C4-2B (cell line): ENCODE measurements around the gene SEC16A.
A peak's percentile ranks its signal among the peaks of the same experiment; 100 is the strongest.

Source experiments
- H3K27ac ChIP-seq: fragments of 450-650 bp; 2 replicates; pipeline ENCODE4 v1.5.1; 2017
- ZFX ChIP-seq: fragments of 450-650 bp; IDR thresholded peaks from 2 replicates; pipeline ENCODE4 v1.6.1; 2017
- TF ChIP-seq, protein P1 (sequence below): fragments of 450-650 bp; conservative IDR thresholded peaks from 2 replicates; pipeline ENCODE4 v1.5.1; 2017; ENCODE audit warnings: mild to moderate bottlenecking

Gene SEC16A

GRCh38 chr9:136493567-136493971 lies 10.7 kb upstream of the SEC16A start:
- TF ChIP-seq, protein P1, sequence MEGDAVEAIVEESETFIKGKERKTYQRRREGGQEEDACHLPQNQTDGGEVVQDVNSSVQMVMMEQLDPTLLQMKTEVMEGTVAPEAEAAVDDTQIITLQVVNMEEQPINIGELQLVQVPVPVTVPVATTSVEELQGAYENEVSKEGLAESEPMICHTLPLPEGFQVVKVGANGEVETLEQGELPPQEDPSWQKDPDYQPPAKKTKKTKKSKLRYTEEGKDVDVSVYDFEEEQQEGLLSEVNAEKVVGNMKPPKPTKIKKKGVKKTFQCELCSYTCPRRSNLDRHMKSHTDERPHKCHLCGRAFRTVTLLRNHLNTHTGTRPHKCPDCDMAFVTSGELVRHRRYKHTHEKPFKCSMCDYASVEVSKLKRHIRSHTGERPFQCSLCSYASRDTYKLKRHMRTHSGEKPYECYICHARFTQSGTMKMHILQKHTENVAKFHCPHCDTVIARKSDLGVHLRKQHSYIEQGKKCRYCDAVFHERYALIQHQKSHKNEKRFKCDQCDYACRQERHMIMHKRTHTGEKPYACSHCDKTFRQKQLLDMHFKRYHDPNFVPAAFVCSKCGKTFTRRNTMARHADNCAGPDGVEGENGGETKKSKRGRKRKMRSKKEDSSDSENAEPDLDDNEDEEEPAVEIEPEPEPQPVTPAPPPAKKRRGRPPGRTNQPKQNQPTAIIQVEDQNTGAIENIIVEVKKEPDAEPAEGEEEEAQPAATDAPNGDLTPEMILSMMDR, result no peak
- no peak for TF ChIP-seq ZFX
- H3K27ac ChIP-seq, result no peak overlapping the region

DNA sequence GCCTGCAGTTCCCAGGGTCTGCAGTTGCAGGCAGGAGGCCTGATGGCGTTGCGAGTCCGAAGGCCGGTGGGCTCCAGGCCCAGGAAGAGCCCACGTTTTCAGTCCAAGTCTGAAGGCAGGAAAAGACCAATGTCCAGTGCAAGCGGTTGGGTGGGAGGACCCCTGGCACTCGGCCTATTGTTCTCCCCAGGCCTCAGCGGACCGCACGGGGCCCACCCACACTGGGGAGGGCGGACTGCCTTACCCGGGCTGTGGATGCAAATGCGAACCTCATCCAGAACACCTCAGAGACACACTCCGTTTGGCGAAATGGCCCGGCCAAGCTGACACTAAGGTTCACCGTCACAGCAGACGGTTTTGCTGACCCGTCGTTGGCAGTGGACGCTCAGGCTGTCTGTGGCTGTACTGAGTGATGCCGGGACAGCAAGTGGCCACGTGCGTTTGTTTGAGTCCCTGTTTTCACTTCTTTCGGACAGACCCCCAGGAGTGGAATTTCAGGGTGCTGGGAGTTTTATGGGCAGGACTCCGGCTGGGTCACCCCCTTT lies 10.2 kb upstream of the SEC16A start:
- H3K27ac ChIP-seq, result no peak overlapping the region
- TF ChIP-seq, protein P1, result no peak
- no peak for TF ChIP-seq ZFX

DNA sequence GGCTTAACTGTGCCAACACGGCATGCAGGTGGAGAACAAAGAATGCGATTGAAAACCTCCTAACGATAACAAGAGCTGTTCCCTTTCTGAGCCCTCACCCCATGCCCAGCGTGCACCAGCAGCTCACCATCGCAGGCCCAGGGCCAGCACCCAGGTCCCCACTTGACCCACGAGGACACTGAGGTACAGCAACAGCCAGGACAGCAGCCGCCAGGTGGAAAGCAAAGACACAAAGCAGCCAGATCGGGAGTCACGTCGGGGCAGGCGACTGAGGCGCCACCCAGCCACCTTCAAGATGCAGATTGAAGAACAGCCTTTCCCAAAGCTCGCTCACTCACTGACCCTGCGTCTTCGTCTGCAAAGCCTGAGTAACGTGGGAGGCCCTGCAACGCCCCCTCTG lies 6.9 kb upstream of the SEC16A start:
- TF ChIP-seq ZFX, result no peak
- TF ChIP-seq, protein P1, result no peak
- no peak overlapping the region for H3K27ac ChIP-seq

DNA sequence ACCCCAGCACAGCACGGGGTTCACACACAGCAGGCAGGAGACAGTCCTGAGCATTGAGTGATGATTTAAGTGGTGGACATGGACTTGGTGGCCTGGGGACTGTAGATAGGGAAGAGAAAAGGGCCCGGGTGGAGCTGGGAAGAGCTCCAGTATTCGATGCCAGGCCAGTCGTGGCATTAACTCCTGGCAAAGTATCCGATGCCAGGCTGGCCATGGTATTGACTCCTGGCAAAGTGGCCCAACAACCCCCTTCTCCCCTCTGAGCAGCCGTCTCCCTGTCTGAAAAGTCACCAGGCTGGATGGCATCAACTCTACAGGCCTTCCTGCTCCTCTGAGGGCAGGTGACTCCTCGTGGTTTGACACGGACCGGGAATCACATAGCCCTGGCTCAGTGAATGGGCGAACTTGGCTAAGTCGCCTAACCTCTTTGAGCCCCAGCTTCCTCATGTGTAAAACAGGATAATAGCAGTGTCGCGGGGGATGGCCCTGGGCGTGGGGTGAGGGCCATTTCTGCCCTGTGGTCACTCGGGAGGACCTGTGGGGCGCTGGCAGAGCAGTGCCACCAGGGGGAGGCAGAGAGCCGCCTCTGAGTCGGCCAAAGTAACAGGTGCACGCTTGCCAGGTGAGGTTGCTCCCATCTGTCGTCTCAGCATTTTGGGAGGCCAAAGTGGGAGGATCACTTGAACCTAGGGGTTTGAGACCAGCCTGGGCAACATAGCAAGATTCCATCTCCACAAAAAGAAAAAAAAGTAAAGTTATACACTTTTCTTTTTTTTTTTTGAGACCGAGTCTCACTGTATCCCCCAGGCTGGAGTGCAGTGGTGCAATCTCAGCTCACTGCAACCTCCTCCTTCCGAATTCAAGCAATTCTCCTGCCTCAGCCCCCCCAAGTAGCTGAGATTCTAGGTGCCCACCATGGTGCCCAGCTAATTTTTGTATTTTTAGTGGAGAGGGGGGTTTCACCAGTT lies 5.7 kb upstream of the SEC16A start:
- TF ChIP-seq, protein P1, result peak; percentile 98
- no peak for TF ChIP-seq ZFX
- H3K27ac ChIP-seq, result no peak overlapping the region

- no peak for TF ChIP-seq ZFX
- TF ChIP-seq, protein P1, result no peak
- no peak overlapping the region for H3K27ac ChIP-seq
Observed at GRCh38 chr9:136487672-136488071, 4.8 kb upstream of the SEC16A start.

- no peak for TF ChIP-seq ZFX
- TF ChIP-seq, protein P1, result no peak
- no peak overlapping the region for H3K27ac ChIP-seq
Observed at GRCh38 chr9:136486823-136487620, 4.2 kb upstream of the SEC16A start.
